SK-N-SH (cell line): ENCODE measurements around the gene IFT122. TPM values are rescaled to one million over a fixed set of nuclear protein-coding genes. Genes with fewer than 3 reads are reported as not detected.

ENCODE experiments used
- CTCF ChIA-PET: fragments of 300-600, 350-600 bp; formaldehyde crosslinking; extraction: SDS; loops from one replicate; lab custom pipeline; 2021; lab: Yijun Ruan, JAX
- POLR2A ChIA-PET: fragments of 350-600 bp; sonication (Branson Sonifier 250); formaldehyde crosslinking; extraction: SDS; loops from one replicate; lab custom pipeline; 2020; ENCODE audit warnings: antibody characterized with exemption, inconsistent platforms; lab: Yijun Ruan, JAX
- DNase-seq: peaks from one replicate; pipeline ENCODE4 v3.0.0; 2012
- H2AFZ ChIP-seq: fragments of 200-600 bp; sonication (generic); 2 replicates; pipeline ENCODE4 v1.8.1; 2016; ENCODE audit warnings: antibody characterized with exemption, mild to moderate bottlenecking, low read depth
- H3F3A ChIP-seq: fragments of 200-600 bp; sonication (generic); replicated peaks from 2 replicates; pipeline ENCODE3; 2016; ENCODE audit warnings: antibody characterized with exemption, mild to moderate bottlenecking; ENCODE audit not compliant: insufficient read depth
- H3K27ac ChIP-seq, 2 experiments: fragments of 200-500 bp in 1 of 2; fragments of 200-600 bp in 1 of 2; sonication (Bioruptor generic) in 1 of 2; sonication (generic), shearing (Covaris generic) in 1 of 2; 2 replicates each; pipeline versions ENCODE4 v1.5.1 to v1.6.1; 2014 to 2016; ENCODE audit warnings: low read depth in 2 of 2, inconsistent platforms in 1 of 2, low read length in 1 of 2, mild to moderate bottlenecking in 1 of 2, mixed read lengths in 1 of 2
- H3K27me3 ChIP-seq: fragments of 200-600 bp; sonication (generic), shearing (Covaris generic); 2 replicates; pipeline ENCODE4 v1.6.1; 2016; ENCODE audit warnings: mixed run types; ENCODE audit not compliant: insufficient read depth
- H3K36me3 ChIP-seq, 2 experiments: fragments of 200-500 bp in 1 of 2; fragments of 200-600 bp in 1 of 2; sonication (Bioruptor generic) in 1 of 2; sonication (generic) in 1 of 2; replicated peaks in 1 of 2; 2 replicates each; pipeline versions ENCODE3 to v1.5.1; 2014 to 2016; ENCODE audit warnings: low read length in 1 of 2, mild to moderate bottlenecking in 1 of 2; ENCODE audit not compliant: insufficient read depth in 2 of 2, control insufficient read depth in 1 of 2
- H3K4me1 ChIP-seq, 2 experiments: fragments of 200-500 bp in 1 of 2; fragments of 200-600 bp in 1 of 2; sonication (Bioruptor generic) in 1 of 2; sonication (generic), shearing (Covaris generic) in 1 of 2; 2 replicates each; pipeline versions ENCODE4 v1.5.1 to v1.6.1; 2014 to 2016; ENCODE audit warnings: low read depth in 1 of 2, low read length in 1 of 2, mixed run types in 1 of 2; ENCODE audit not compliant: insufficient read depth in 2 of 2, control insufficient read depth in 1 of 2
- H3K4me2 ChIP-seq: fragments of 200-600 bp; sonication (generic), shearing (Covaris generic); 2 replicates; pipeline ENCODE4 v1.6.1; 2017; ENCODE audit warnings: mixed run types
- H3K4me3 ChIP-seq, 2 experiments: fragments of 200-500 bp in 1 of 2; fragments of 200-600 bp in 1 of 2; sonication (Bioruptor generic) in 1 of 2; sonication (generic), shearing (Covaris generic) in 1 of 2; 2 replicates each; pipeline versions ENCODE4 v1.5.1 to v1.8.1; 2014 to 2016; ENCODE audit warnings: low read depth in 2 of 2, inconsistent platforms in 1 of 2, low read length in 1 of 2, mild to moderate bottlenecking in 1 of 2, mixed read lengths in 1 of 2, moderate library complexity in 1 of 2
- H3K79me2 ChIP-seq: fragments of 200-600 bp; sonication (generic); 2 replicates; pipeline ENCODE4 v1.8.1; 2017; ENCODE audit warnings: mild to moderate bottlenecking; ENCODE audit not compliant: insufficient read depth
- H3K9ac ChIP-seq: fragments of 200-600 bp; sonication (generic); 2 replicates; pipeline ENCODE4 v1.6.1; 2017; ENCODE audit warnings: mixed run types
- H3K9me2 ChIP-seq: fragments of 200-600 bp; sonication (generic); 2 replicates; pipeline ENCODE4 v1.6.1; 2017; ENCODE audit warnings: mixed run types
- H3K9me3 ChIP-seq: fragments of 200-600 bp; sonication (generic); 2 replicates; pipeline ENCODE4 v1.6.1; 2017; ENCODE audit warnings: mixed run types, mild to moderate bottlenecking, moderate library complexity
- H4K20me1 ChIP-seq: fragments of 200-600 bp; sonication (generic); 2 replicates; pipeline ENCODE4 v1.6.1; 2017; ENCODE audit warnings: mild to moderate bottlenecking, mixed run types; ENCODE audit not compliant: insufficient read depth
- EP300 ChIP-seq, 2 experiments: IDR thresholded peaks; 2 replicates each; pipeline versions ENCODE4 v1.4.0 to v1.6.1; 2012; ENCODE audit warnings: borderline replicate concordance in 1 of 2, low read depth in 1 of 2, low read length in 1 of 2
- EZH2phosphoT487 ChIP-seq: fragments of 200-600 bp; sonication (generic); IDR thresholded peaks from 2 replicates; pipeline ENCODE4 v1.6.1; 2017; ENCODE audit warnings: low read depth, mixed run types, mild to moderate bottlenecking, antibody characterized with exemption, moderate library complexity, borderline replicate concordance
- FOXJ3 ChIP-seq: sonication (generic); formaldehyde crosslinking; IDR thresholded peaks from 2 replicates; pipeline ENCODE4 v1.5.1; 2020; ENCODE audit warnings: mild to moderate bottlenecking, missing genetic modification reagents
- GABPA ChIP-seq: IDR thresholded peaks from 2 replicates; pipeline ENCODE4 v1.4.0; 2012; ENCODE audit warnings: low read depth, mild to moderate bottlenecking
- GATA2 ChIP-seq: sonication (generic); formaldehyde crosslinking; IDR thresholded peaks from 2 replicates; pipeline ENCODE4 v1.5.0; 2020; ENCODE audit warnings: mild to moderate bottlenecking, missing genetic modification reagents
- IRF3 ChIP-seq: fragments of 150-350 bp; IDR thresholded peaks from 2 replicates; pipeline ENCODE4 v1.6.1; 2016; ENCODE audit warnings: mild to moderate bottlenecking, low read depth, low read length
- JUND ChIP-seq: IDR thresholded peaks from 2 replicates; pipeline ENCODE4 v1.4.0; 2012
- MAX ChIP-seq: IDR thresholded peaks from 2 replicates; pipeline ENCODE4 v1.4.0; 2012; ENCODE audit warnings: low read depth
- MEF2A ChIP-seq: IDR thresholded peaks from 2 replicates; pipeline ENCODE4 v1.4.0; 2012; ENCODE audit warnings: low read depth, borderline replicate concordance
- MXI1 ChIP-seq: IDR thresholded peaks from 2 replicates; pipeline ENCODE4 v1.6.1; 2012; ENCODE audit warnings: mild to moderate bottlenecking, low read depth, low read length, improper control_type of control experiment
- NFIC ChIP-seq: IDR thresholded peaks from 2 replicates; pipeline ENCODE4 v1.4.0; 2012; ENCODE audit warnings: borderline replicate concordance
- POLR2AphosphoS5 ChIP-seq: IDR thresholded peaks from 2 replicates; pipeline ENCODE4 v1.6.1; 2012; ENCODE audit warnings: low read depth, low read length
- RAD21 ChIP-seq: IDR thresholded peaks from 2 replicates; pipeline ENCODE4 v1.6.1; 2012; ENCODE audit warnings: mild to moderate bottlenecking, low read length
- RCOR1 ChIP-seq: fragments of 150-350 bp; IDR thresholded peaks from 2 replicates; pipeline ENCODE4 v1.6.1; 2017; ENCODE audit warnings: antibody characterized with exemption, low read length
- RFX5 ChIP-seq: IDR thresholded peaks from 2 replicates; pipeline ENCODE4 v1.6.1; 2012; ENCODE audit warnings: mild to moderate bottlenecking, improper control_type of control experiment, low read length
- RXRA ChIP-seq: IDR thresholded peaks from 2 replicates; pipeline ENCODE4 v1.4.0; 2012; ENCODE audit warnings: low read depth, mild to moderate bottlenecking, borderline replicate concordance
- SMC3 ChIP-seq: IDR thresholded peaks from 2 replicates; pipeline ENCODE4 v1.6.1; 2012; ENCODE audit warnings: low read depth, low read length, improper control_type of control experiment
- TCF12 ChIP-seq: IDR thresholded peaks from 2 replicates; pipeline ENCODE4 v1.4.0; 2012
- TEAD4 ChIP-seq: IDR thresholded peaks from 2 replicates; pipeline ENCODE4 v1.4.0; 2012; ENCODE audit warnings: mild to moderate bottlenecking, borderline replicate concordance; ENCODE audit not compliant: insufficient read depth
- ZBTB33 ChIP-seq: IDR thresholded peaks from 2 replicates; pipeline ENCODE4 v1.4.0; 2012; ENCODE audit warnings: low read depth, borderline replicate concordance
- WGBS: methylation state at CpG from one replicate; pipeline ENCODE4 v1.1.6; 2017; ENCODE audit warnings: low lambda C conversion rate; 5-methylcytosine and 5-hydroxymethylcytosine counted together
- polyA plus RNA-seq, 3 experiments: library from polyadenylated mRNA; depleted of rRNA; stranded (reverse); fragments of >200 nt; gene quantifications; 2 replicates each; pipeline ENCODE4 v1.2.3, GENCODE V29; 2012
- TF ChIP-seq, protein P1 (sequence below): IDR thresholded peaks from 2 replicates; pipeline ENCODE4; 2012

Gene IFT122
- polyA plus RNA-seq, 1 of the 3 experiments (the other 2 are of a cell fraction), result 20.1 TPM

DNA sequence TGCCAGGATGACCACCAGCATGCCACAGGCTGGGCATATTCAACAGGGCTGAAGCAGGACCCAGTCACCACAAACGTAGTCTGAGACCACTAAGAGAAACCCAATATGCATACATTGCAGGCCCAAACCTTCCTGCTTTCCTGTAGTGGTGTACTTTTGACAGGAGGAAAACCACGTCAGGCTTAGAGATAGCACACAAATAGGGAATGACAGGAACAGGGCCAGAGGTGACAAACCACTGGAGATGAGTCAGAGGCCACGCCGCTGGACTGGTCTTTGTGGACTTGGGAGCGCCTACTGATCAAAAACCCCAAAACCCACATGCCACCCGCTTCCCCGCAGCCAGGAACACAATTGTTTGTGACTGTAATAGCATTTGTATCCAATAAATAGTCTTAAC is 8.0 kb upstream of the IFT122 start:
- Histone ChIP-seq H3K4me2 (no peak overlapping the region), H3K9me3 (no peaks in the 10 kb centered on the region), H3K79me2 (peaks cover 5% of the 10 kb centered on the region; the same call in 1 of the 2 replicates), H3K27me3 (no peaks in the 10 kb centered on the region), H3K9me2 (no peaks in the 10 kb centered on the region), H2AFZ (no peak overlapping the region), H3K9ac (no peak overlapping the region), H3K4me3 (no peak overlapping the region), H3K4me1 (peaks cover 0 to 12% of the 10 kb centered on the region in 2 experiments; a peak in 2 of 4 replicates), H3K36me3 (peaks cover 58 to 60% of the 10 kb centered on the region in 2 experiments), H3K27ac (no peak overlapping the region), H3F3A (peaks cover 21% of the 10 kb centered on the region), H4K20me1 (no peaks in the 10 kb centered on the region)
- POLR2A ChIA-PET, result no interaction called here
- CTCF ChIA-PET, result no interaction called here
- no peak for DNase-seq
- no peak for TF ChIP-seq RCOR1
- TF ChIP-seq GATA2 (CRISPR knock-in tag), result no peak
- no peak for TF ChIP-seq MEF2A
- no peak for TF ChIP-seq MAX
- TF ChIP-seq TCF12, result no peak
- TF ChIP-seq EZH2phosphoT487, result no peak
- no peak for TF ChIP-seq IRF3
- TF ChIP-seq GABPA, result no peak
- no peak for TF ChIP-seq NFIC
- no peak for TF ChIP-seq SMC3
- no peak for TF ChIP-seq RAD21
- no peak for TF ChIP-seq POLR2AphosphoS5
- no peak for TF ChIP-seq EP300 (IDR thresholded peaks at IDR 0.05; ENCODE audit: borderline replicate concordance in 1 of 2, low read depth in 1 of 2, low read length in 1 of 2)
- no peak for TF ChIP-seq JUND
- TF ChIP-seq, protein P1, sequence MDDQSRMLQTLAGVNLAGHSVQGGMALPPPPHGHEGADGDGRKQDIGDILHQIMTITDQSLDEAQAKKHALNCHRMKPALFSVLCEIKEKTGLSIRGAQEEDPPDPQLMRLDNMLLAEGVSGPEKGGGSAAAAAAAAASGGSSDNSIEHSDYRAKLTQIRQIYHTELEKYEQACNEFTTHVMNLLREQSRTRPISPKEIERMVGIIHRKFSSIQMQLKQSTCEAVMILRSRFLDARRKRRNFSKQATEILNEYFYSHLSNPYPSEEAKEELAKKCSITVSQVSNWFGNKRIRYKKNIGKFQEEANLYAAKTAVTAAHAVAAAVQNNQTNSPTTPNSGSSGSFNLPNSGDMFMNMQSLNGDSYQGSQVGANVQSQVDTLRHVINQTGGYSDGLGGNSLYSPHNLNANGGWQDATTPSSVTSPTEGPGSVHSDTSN, result no peak
- no peak for TF ChIP-seq RFX5
- TF ChIP-seq MXI1, result no peak
- TF ChIP-seq TEAD4, result no peak
- WGBS, result 97% methylated on average over 6 of the region's 7 CpGs

- H3K36me3 ChIP-seq, result peaks cover 65 to 66% of the 10 kb centered on the region in 2 experiments
- H3F3A ChIP-seq, result peaks cover 21% of the 10 kb centered on the region
Observed at GRCh38 chr3:129432671-129433070, 7.4 kb upstream of the IFT122 start.

More at GRCh38 chr3:129432671-129433070, 7.4 kb upstream of the IFT122 start:
- Histone ChIP-seq H3K9me2 (no peaks in the 10 kb centered on the region), H2AFZ (no peak overlapping the region), H3K4me3 (no peak overlapping the region), H3K9me3 (no peaks in the 10 kb centered on the region)
- ChIA-PET POLR2A (no interaction called here), CTCF (interaction anchor here (1.5 kb wide), 1 partner anchor 13 kb away, joined by 3 read pairs; no protein-coding TSS in a partner anchor)
- no peak for TF ChIP-seq ZBTB33
- TF ChIP-seq FOXJ3 (CRISPR knock-in tag), result no peak
- TF ChIP-seq JUND, result no peak
- TF ChIP-seq RXRA, result no peak
- no peak for TF ChIP-seq MAX
- no peak for TF ChIP-seq MXI1
- TF ChIP-seq, all 33 proteins: peak for 0
- H3K79me2 ChIP-seq, result peaks cover 5% of the 10 kb centered on the region; the same call in 1 of the 2 replicates
- H3K4me1 ChIP-seq, result peaks cover 0 to 11% of the 10 kb centered on the region in 2 experiments; a peak in 2 of 4 replicates
- DNase-seq, result no peak
- no peaks in the 10 kb centered on the region for H3K27me3 ChIP-seq
- H3K27ac ChIP-seq, result no peak overlapping the region
- H3K4me2 ChIP-seq, result no peak overlapping the region
- H4K20me1 ChIP-seq, result no peaks in the 10 kb centered on the region
- H3K9ac ChIP-seq, result no peak overlapping the region
